H1 (cell line): ENCODE measurements around the gene ZBTB33. TPM values are rescaled to one million over a fixed set of nuclear protein-coding genes. Genes with fewer than 3 reads are reported as not detected.

Experiments used
- CTCF ChIA-PET: fragments of 300-600 bp; sonication (Branson Sonifier 250); formaldehyde crosslinking; loops from one replicate; lab custom pipeline; 2021; ENCODE audit not compliant: partially characterized antibody; lab: Charles Lee
- POLR2A ChIA-PET: fragments of 300-600 bp; sonication (Branson Sonifier 250); formaldehyde crosslinking; loops from one replicate; lab custom pipeline; 2021; ENCODE audit warnings: inconsistent platforms; ENCODE audit not compliant: partially characterized antibody; lab: Charles Lee
- DNase-seq, 2 experiments: peaks; one replicate each; pipeline versions ENCODE4 v3.0.0 to v3.0.0-alpha.2; 2010 to 2022; ENCODE audit warnings: low spot score in 2 of 2, low read depth in 1 of 2, mixed read lengths in 1 of 2
- FAIRE-seq: peaks from 2 replicates; lab custom pipeline; 2011; peaks lifted over from hg19 to GRCh38; lab: Jason Lieb, UNC
- H2AFZ ChIP-seq: 2 replicates; pipeline ENCODE4 v1.8.1; 2012; ENCODE audit warnings: low read length, inconsistent platforms
- H2AK5ac ChIP-seq: 2 replicates; pipeline ENCODE4 v1.6.1; 2013; ENCODE audit warnings: low read depth, low read length
- H2BK120ac ChIP-seq: replicated peaks from 2 replicates; pipeline ENCODE3; 2013; ENCODE audit warnings: low read depth, low read length, inconsistent platforms
- H2BK12ac ChIP-seq: 2 replicates; pipeline ENCODE4 v1.6.1; 2013; ENCODE audit warnings: low read depth, low read length
- H2BK15ac ChIP-seq: 2 replicates; pipeline ENCODE4 v1.6.1; 2013; ENCODE audit warnings: low read length
- H2BK20ac ChIP-seq: 2 replicates; pipeline ENCODE4 v1.6.1; 2013; ENCODE audit warnings: low read length
- H2BK5ac ChIP-seq: 2 replicates; pipeline ENCODE4 v1.6.1; 2013; ENCODE audit warnings: low read depth, low read length
- H3K14ac ChIP-seq: 2 replicates; pipeline ENCODE4 v1.6.1; 2013; ENCODE audit warnings: inconsistent platforms; ENCODE audit not compliant: insufficient read length
- H3K18ac ChIP-seq: 2 replicates; pipeline ENCODE4 v1.6.1; 2013; ENCODE audit warnings: low read length; ENCODE audit errors: extremely low read depth
- H3K23ac ChIP-seq: 2 replicates; pipeline ENCODE4 v1.6.1; 2013; ENCODE audit warnings: inconsistent platforms; ENCODE audit not compliant: insufficient read length
- H3K23me2 ChIP-seq: 2 replicates; pipeline ENCODE4 v1.6.1; 2013; ENCODE audit warnings: low read depth, low read length
- H3K27ac ChIP-seq: 2 replicates; pipeline ENCODE4 v1.6.1; 2011; ENCODE audit warnings: low read depth, low read length, inconsistent platforms
- H3K27me3 ChIP-seq, 4 experiments: replicated peaks in 1 of 4; 1 replicate in 1 of 4; 2 replicates in 3 of 4; pipeline versions ENCODE4 v1.6.1 to v1.8.1; 2011 to 2013; ENCODE audit warnings: low read length in 3 of 4, mild to moderate bottlenecking in 3 of 4, inconsistent platforms in 2 of 4, mixed read lengths in 2 of 4, moderate library complexity in 1 of 4; ENCODE audit not compliant: control insufficient read depth in 3 of 4, insufficient read depth in 3 of 4; ENCODE audit errors: extremely low read depth in 1 of 4
- H3K36me3 ChIP-seq, 4 experiments: 2 replicates each; pipeline versions ENCODE4 v1.6.1 to v1.8.1; 2011 to 2013; ENCODE audit warnings: mild to moderate bottlenecking in 4 of 4, low read length in 3 of 4, moderate library complexity in 2 of 4, control low read depth in 1 of 4, inconsistent platforms in 1 of 4; ENCODE audit not compliant: insufficient read depth in 4 of 4, control insufficient read depth in 2 of 4
- H3K4ac ChIP-seq: replicated peaks from 2 replicates; pipeline ENCODE3; 2013; ENCODE audit warnings: low read length, low read depth, mixed read lengths, inconsistent platforms; ENCODE audit not compliant: insufficient read length
- H3K4me1 ChIP-seq, 4 experiments: replicated peaks in 1 of 4; 1 replicate in 1 of 4; 2 replicates in 3 of 4; pipeline versions ENCODE4 v1.6.1 to v1.8.1; 2011 to 2013; ENCODE audit warnings: low read length in 3 of 4, inconsistent platforms in 2 of 4, mixed read lengths in 1 of 4; ENCODE audit not compliant: insufficient read depth in 4 of 4, control insufficient read depth in 3 of 4
- H3K4me2 ChIP-seq, 2 experiments: 2 replicates each; pipeline versions ENCODE4 v1.6.1 to v1.8.1; 2011 to 2013; ENCODE audit warnings: low read depth in 2 of 2, low read length in 2 of 2, control low read depth in 1 of 2, inconsistent platforms in 1 of 2, mild to moderate bottlenecking in 1 of 2; ENCODE audit not compliant: insufficient read depth in 1 of 2
- H3K4me3 ChIP-seq, 4 experiments: fragments of 200-600, 300-600 bp in 1 of 4; sonication (generic), shearing (Covaris generic), sonication (Bioruptor Twin) in 1 of 4; 2 replicates each; pipeline versions ENCODE4 v1.5.1 to v1.8.1; 2011 to 2016; ENCODE audit warnings: low read length in 4 of 4, low read depth in 3 of 4, control low read depth in 2 of 4, inconsistent platforms in 2 of 4, mild to moderate bottlenecking in 2 of 4, mixed read lengths in 1 of 4, moderate library complexity in 1 of 4; ENCODE audit not compliant: insufficient read depth in 2 of 4; ENCODE audit errors: extremely low read depth in 1 of 4
- H3K56ac ChIP-seq: replicated peaks from 2 replicates; pipeline ENCODE3; 2013; ENCODE audit warnings: low read depth, mild to moderate bottlenecking, mixed read lengths, low read length, inconsistent platforms; ENCODE audit not compliant: insufficient read length
- H3K79me1 ChIP-seq: 2 replicates; pipeline ENCODE4 v1.6.1; 2013; ENCODE audit warnings: low read depth, low read length, control low read depth
- H3K79me2 ChIP-seq, 2 experiments: 2 replicates each; pipeline versions ENCODE4 v1.6.1 to v1.8.1; 2012 to 2013; ENCODE audit warnings: low read length in 2 of 2, mild to moderate bottlenecking in 2 of 2, inconsistent platforms in 1 of 2; ENCODE audit not compliant: insufficient read depth in 2 of 2, control insufficient read depth in 1 of 2
- H3K9ac ChIP-seq, 4 experiments: replicated peaks in 1 of 4; 1 replicate in 1 of 4; 2 replicates in 3 of 4; pipeline versions ENCODE4 v1.6.1 to v1.8.1; 2011 to 2013; ENCODE audit warnings: low read depth in 3 of 4, low read length in 3 of 4, control low read depth in 2 of 4, mild to moderate bottlenecking in 2 of 4, moderate library complexity in 2 of 4, inconsistent platforms in 1 of 4; ENCODE audit errors: extremely low read depth in 1 of 4
- H3K9me3 ChIP-seq, 2 experiments: 2 replicates each; pipeline versions ENCODE4 v1.6.1 to v1.8.1; 2012 to 2013; ENCODE audit warnings: mild to moderate bottlenecking in 2 of 2, moderate library complexity in 2 of 2, control low read depth in 1 of 2, inconsistent platforms in 1 of 2, low read depth in 1 of 2, low read length in 1 of 2, mixed read lengths in 1 of 2; ENCODE audit not compliant: insufficient read depth in 2 of 2
- H4K20me1 ChIP-seq, 2 experiments: replicated peaks in 1 of 2; 2 replicates each; pipeline versions ENCODE3 to v1.8.1; 2011 to 2013; ENCODE audit warnings: inconsistent platforms in 2 of 2, low read length in 2 of 2, mild to moderate bottlenecking in 1 of 2; ENCODE audit not compliant: insufficient read depth in 2 of 2, control insufficient read depth in 1 of 2
- H4K5ac ChIP-seq: 2 replicates; pipeline ENCODE4 v1.6.1; 2013; ENCODE audit warnings: low read length, low read depth, mixed read lengths, inconsistent platforms; ENCODE audit not compliant: insufficient read length
- H4K8ac ChIP-seq: 2 replicates; pipeline ENCODE4 v1.8.0; 2013; ENCODE audit warnings: mild to moderate bottlenecking, moderate library complexity, low read length, inconsistent platforms; ENCODE audit not compliant: insufficient read depth; ENCODE audit errors: extremely low read depth
- H4K91ac ChIP-seq: replicated peaks from 2 replicates; pipeline ENCODE3; 2013; ENCODE audit warnings: low read length, mixed read lengths, inconsistent platforms; ENCODE audit not compliant: insufficient read length
- BACH1 ChIP-seq: IDR thresholded peaks from 2 replicates; pipeline ENCODE4 v1.6.1; 2012; ENCODE audit warnings: low read length, improper control_type of control experiment
- HDAC6 ChIP-seq: IDR thresholded peaks from one replicate; pipeline ENCODE4 v1.7.1; 2012; ENCODE audit warnings: low read depth, mild to moderate bottlenecking, inconsistent platforms, low read length, moderate library complexity
- JUN ChIP-seq: IDR thresholded peaks from 2 replicates; pipeline ENCODE4 v1.6.1; 2011; ENCODE audit warnings: low read depth, mild to moderate bottlenecking, improper control_type of control experiment, low read length
- JUND ChIP-seq: IDR thresholded peaks from 2 replicates; pipeline ENCODE4 v1.6.1; 2011; ENCODE audit warnings: mild to moderate bottlenecking, improper control_type of control experiment, low read length
- KDM1A ChIP-seq: fragments of 200-600, 300-600 bp; sonication (generic); IDR thresholded peaks from 2 replicates; pipeline ENCODE4 v1.7.1; 2016; ENCODE audit warnings: mild to moderate bottlenecking, low read length, borderline replicate concordance
- POU5F1 ChIP-seq: IDR thresholded peaks from 2 replicates; pipeline ENCODE4 v1.6.1; 2011; ENCODE audit warnings: low read depth, mild to moderate bottlenecking, low read length, moderate library complexity
- RAD21 ChIP-seq, 2 experiments: IDR thresholded peaks in 1 of 2; conservative IDR thresholded peaks in 1 of 2; 2 replicates each; pipeline ENCODE4 v1.6.1; 2011; ENCODE audit warnings: low read depth in 2 of 2, low read length in 2 of 2, improper control_type of control experiment in 1 of 2, inconsistent platforms in 1 of 2, mild to moderate bottlenecking in 1 of 2, moderate library complexity in 1 of 2
- RFX5 ChIP-seq: IDR thresholded peaks from 2 replicates; pipeline ENCODE4 v1.6.1; 2011; ENCODE audit warnings: low read depth, low read length, improper control_type of control experiment, borderline replicate concordance
- RXRA ChIP-seq: IDR thresholded peaks from 2 replicates; pipeline ENCODE4 v1.6.1; 2011; ENCODE audit warnings: low read depth, mild to moderate bottlenecking, low read length, moderate library complexity; ENCODE audit not compliant: insufficient read depth
- SIRT6 ChIP-seq: IDR thresholded peaks from one replicate; pipeline ENCODE4 v1.7.1; 2012; ENCODE audit warnings: low read length, inconsistent platforms
- WGBS, 2 experiments: shearing (Covaris generic) in 1 of 2; methylation state at CpG; one replicate each; pipeline versions ENCODE4 v1.1.6 to v1.1.7; 2013 to 2015; ENCODE audit warnings: low lambda C conversion rate in 2 of 2, mixed read lengths in 2 of 2, inconsistent platforms in 1 of 2, low coverage in 1 of 2, missing lambda C conversion rate in 1 of 2; ENCODE audit not compliant: insufficient replicate concordance in 2 of 2, insufficient coverage in 1 of 2, insufficient read length in 1 of 2; ENCODE audit errors: extremely low coverage in 1 of 2, missing lambda C conversion rate in 1 of 2; 5-methylcytosine and 5-hydroxymethylcytosine counted together
- polyA plus RNA-seq, 7 experiments: library from polyadenylated mRNA; depleted of rRNA in 3 of 7; stranded (reverse) in 5 of 7; unstranded in 2 of 7; fragments of >200 nt in 5 of 7; fragments of 200-250 nt in 2 of 7; gene quantifications; 1 replicate in 5 of 7; 2 replicates in 1 of 7; 4 replicates in 1 of 7; pipeline versions ENCODE4 v1.2.1 to v1.2.3, GENCODE V29; 2011 to 2013; ENCODE audit warnings: missing spikeins in 2 of 7, mixed read lengths in 2 of 7
- total RNA-seq: library from RNA; stranded (reverse); fragmentation: NEBNext Ultra II Directional; extraction: Animal tissue kit (Norgen Biotek cat#: 25700); gene quantifications from 2 replicates; pipeline ENCODE4 v1.2.1, GENCODE V29; 2021
- TF ChIP-seq, protein P1 (sequence below): IDR thresholded peaks from 2 replicates; pipeline ENCODE4 v1.6.1; 2012; ENCODE audit warnings: inconsistent platforms

Gene ZBTB33
- total and polyA plus RNA-seq, 2 of the 8 experiments (the other 6 are each of a cell fraction or from before 2014, with no cell fraction given): 3.4 to 14.9 TPM

DNA sequence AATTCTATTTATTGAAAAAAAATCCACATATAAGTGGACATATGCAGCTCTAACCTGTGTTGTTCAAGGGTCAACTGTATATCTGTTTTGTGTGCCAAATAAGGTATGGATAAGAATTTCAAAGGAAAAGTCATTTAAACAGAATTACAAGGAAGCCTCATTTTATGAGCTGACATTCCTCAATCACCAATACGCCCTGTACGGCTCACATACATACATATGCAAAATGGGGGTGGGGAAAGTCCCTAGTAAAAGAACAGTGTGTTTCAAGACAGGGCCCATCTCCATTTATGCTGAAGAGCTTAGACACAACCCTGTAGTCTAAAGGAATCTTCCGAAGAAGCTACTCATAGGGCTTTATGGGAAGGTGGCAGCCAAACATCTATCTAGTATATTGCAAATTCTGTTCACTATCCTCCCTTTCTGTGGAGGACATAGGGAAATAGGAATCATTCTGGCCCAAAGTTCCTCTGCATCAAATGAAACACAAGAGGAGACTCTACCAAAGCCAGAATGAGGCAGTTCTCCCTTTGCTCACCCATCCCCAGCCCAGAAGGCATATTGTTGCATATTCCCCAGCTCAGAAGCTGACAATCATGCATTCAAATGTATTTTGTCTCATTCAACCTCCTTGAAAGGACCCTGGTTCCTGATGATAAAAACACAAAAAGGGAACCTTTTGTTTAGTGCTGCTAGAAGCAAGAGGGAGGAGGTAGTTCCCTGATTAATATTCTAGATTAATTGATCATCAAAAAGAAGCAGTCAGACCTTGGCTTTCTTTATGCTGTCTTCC is 13.7 kb upstream of the ZBTB33 start:
- Histone ChIP-seq H3K56ac (no peak overlapping the region), H3K9ac (no peak overlapping the region), H2BK20ac (no peak overlapping the region), H3K23ac (no peak overlapping the region), H3K27ac (no peak overlapping the region), H2AK5ac (no peak overlapping the region), H2BK5ac (no peak overlapping the region), H3K4me3 (no peak overlapping the region), H2BK15ac (no peak overlapping the region), H3K9me3 (no peaks in the 10 kb centered on the region; a peak in 2 of 4 replicates), H4K91ac (no peak overlapping the region), H2BK120ac (no peak overlapping the region), H3K4me2 (no peak overlapping the region), H4K5ac (no peak overlapping the region), H3K23me2 (no peaks in the 10 kb centered on the region), H3K79me2 (no peaks in the 10 kb centered on the region), H3K14ac (no peak overlapping the region), H2BK12ac (no peak overlapping the region), H4K20me1 (no peaks in the 10 kb centered on the region), H3K36me3 (no peaks in the 10 kb centered on the region; a peak in 1 of 8 replicates), H2AFZ (no peak overlapping the region), H3K18ac (no peak overlapping the region), H3K27me3 (no peaks in the 10 kb centered on the region), H3K4ac (no peak overlapping the region), H3K79me1 (no peaks in the 10 kb centered on the region), H4K8ac (no peak overlapping the region), H3K4me1 (no peaks in the 10 kb centered on the region)
- 83% methylated on average over 3 of the region's 3 CpGs; no CpG with 5 or more reads in 1 of the 2 experiments for WGBS, 2 experiments
- CTCF ChIA-PET: interaction anchor here (0.6 kb wide), 1 partner anchor 23 kb away, joined by 4 read pairs; no protein-coding TSS in a partner anchor
- TF ChIP-seq HDAC6 (no peak), POU5F1 (no peak), JUND (no peak), JUN (no peak), RFX5 (no peak), KDM1A (no peak), SIRT6 (no peak), RAD21 (IDR thresholded peaks at IDR 0.05 in 1 of 2, conservative IDR thresholded peaks at IDR 0.05 in 1 of 2; ENCODE audit: low read depth in 2 of 2, low read length in 2 of 2) (no peak), BACH1 (no peak), RXRA (no peak)
- TF ChIP-seq, protein P1, sequence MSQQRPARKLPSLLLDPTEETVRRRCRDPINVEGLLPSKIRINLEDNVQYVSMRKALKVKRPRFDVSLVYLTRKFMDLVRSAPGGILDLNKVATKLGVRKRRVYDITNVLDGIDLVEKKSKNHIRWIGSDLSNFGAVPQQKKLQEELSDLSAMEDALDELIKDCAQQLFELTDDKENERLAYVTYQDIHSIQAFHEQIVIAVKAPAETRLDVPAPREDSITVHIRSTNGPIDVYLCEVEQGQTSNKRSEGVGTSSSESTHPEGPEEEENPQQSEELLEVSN: no peak
- POLR2A ChIA-PET: interaction anchor here (1.6 kb wide), 1 partner anchor 14 kb away, joined by 4 read pairs; the partner anchor contains the start of gene ZBTB33
- DNase-seq: no peak
- FAIRE-seq: no peak
